Body of pancreas (tissue), 4 donors: ENCODE measurements around the gene CD24. TPM values are rescaled to one million over a fixed set of nuclear protein-coding genes. Genes with fewer than 3 reads are reported as not detected.
"Not testable (repeated sequence)": the region's sequence is repeated elsewhere in the genome, so short reads cannot be mapped to it uniquely, and the experiment has no call there.

Experiments
- ATAC-seq: fragments of 150-250 bp; one replicate; pipeline ENCODE4 v1.9.1; 2016
- DNase-seq, 4 donors: peaks; one replicate each; pipeline ENCODE4 v3.0.0-alpha.2; 2019
- H3K27ac ChIP-seq, 4 donors: fragments of 200-600 bp; sonication (generic); 1 replicate in 3 of 4; 2 replicates in 1 of 4; pipeline versions ENCODE4 v1.5.1 to v1.6.1; 2016 to 2019; ENCODE audit warnings: mild to moderate bottlenecking in 1 of 4, mixed read lengths in 1 of 4, moderate library complexity in 1 of 4
- H3K27me3 ChIP-seq, 2 donors: fragments of 200-600 bp; sonication (generic); one replicate each; pipeline ENCODE4 v1.6.0; 2016; ENCODE audit warnings: mild to moderate bottlenecking in 1 of 2
- H3K36me3 ChIP-seq, 2 donors: fragments of 200-600 bp; sonication (generic); replicated peaks in 1 of 2; 2 replicates each; pipeline ENCODE4 v1.5.1; 2016; ENCODE audit warnings: low read depth in 2 of 2; ENCODE audit not compliant: insufficient read depth in 1 of 2
- H3K4me1 ChIP-seq: fragments of 200-600 bp; sonication (generic); one replicate; pipeline ENCODE4 v1.6.0; 2016
- H3K4me3 ChIP-seq, 2 donors: fragments of 200-600 bp; sonication (generic); 1 replicate in 1 of 2; 2 replicates in 1 of 2; pipeline ENCODE4 v1.5.1; 2016 to 2019
- H3K9me3 ChIP-seq, 3 donors: fragments of 200-600 bp; sonication (generic); 1 replicate in 2 of 3; 2 replicates in 1 of 3; pipeline ENCODE4 v1.5.1; 2016
- POLR2A ChIP-seq, 3 donors: fragments of 450-650 bp; IDR thresholded peaks; one replicate each; pipeline ENCODE4 v1.6.1; 2016; ENCODE audit warnings: antibody characterized with exemption in 3 of 3, mild to moderate bottlenecking in 2 of 3
- WGBS, 2 donors: methylation state at CpG; one replicate each; pipeline ENCODE4 v1.1.5; 2017; 5-methylcytosine and 5-hydroxymethylcytosine counted together
- intact Hi-C: fragments of 100-400 bp; cut with DNase I; formaldehyde crosslinking; loops from one replicate; pipeline ENCODE4 v1.15.1; 2023
- total RNA-seq, 2 donors: library from RNA; depleted of rRNA; stranded (reverse); fragments of >200 nt; gene quantifications; one replicate each; pipeline ENCODE4 v1.1.0, GENCODE V29; 2016
- TF ChIP-seq, protein P1 (sequence below), 7 experiments: fragments of 450-650 bp in 4 of 7; fragments of 200-600 bp in 3 of 7; sonication (generic) in 3 of 7; IDR thresholded peaks; one replicate each; pipeline ENCODE4 v1.5.1; 2016 to 2019; ENCODE audit warnings: antibody characterized with exemption in 7 of 7

CD24 gene
- total RNA-seq, 2 donors from 2014 or later: 292 to 618 TPM

- TF ChIP-seq, protein P1, sequence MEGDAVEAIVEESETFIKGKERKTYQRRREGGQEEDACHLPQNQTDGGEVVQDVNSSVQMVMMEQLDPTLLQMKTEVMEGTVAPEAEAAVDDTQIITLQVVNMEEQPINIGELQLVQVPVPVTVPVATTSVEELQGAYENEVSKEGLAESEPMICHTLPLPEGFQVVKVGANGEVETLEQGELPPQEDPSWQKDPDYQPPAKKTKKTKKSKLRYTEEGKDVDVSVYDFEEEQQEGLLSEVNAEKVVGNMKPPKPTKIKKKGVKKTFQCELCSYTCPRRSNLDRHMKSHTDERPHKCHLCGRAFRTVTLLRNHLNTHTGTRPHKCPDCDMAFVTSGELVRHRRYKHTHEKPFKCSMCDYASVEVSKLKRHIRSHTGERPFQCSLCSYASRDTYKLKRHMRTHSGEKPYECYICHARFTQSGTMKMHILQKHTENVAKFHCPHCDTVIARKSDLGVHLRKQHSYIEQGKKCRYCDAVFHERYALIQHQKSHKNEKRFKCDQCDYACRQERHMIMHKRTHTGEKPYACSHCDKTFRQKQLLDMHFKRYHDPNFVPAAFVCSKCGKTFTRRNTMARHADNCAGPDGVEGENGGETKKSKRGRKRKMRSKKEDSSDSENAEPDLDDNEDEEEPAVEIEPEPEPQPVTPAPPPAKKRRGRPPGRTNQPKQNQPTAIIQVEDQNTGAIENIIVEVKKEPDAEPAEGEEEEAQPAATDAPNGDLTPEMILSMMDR (IDR thresholded peaks at IDR 0.05): no peak
- TF ChIP-seq POLR2A (IDR thresholded peaks at IDR 0.05): peak; percentile 19 to 73 (median 68)
- peak overlapping the region; percentile 74 to 91 for H3K4me3 ChIP-seq
- H3K9me3 ChIP-seq: no peaks in the 10 kb centered on the region
- H3K36me3 ChIP-seq: peaks cover 0 to 2% of the 10 kb centered on the region in 2 donors
- peak; percentile 36 to 61 (median 56) for DNase-seq
- no peaks in the 10 kb centered on the region for H3K27me3 ChIP-seq
- 2 to 6% methylated on average over 10 of the region's 10 CpGs for WGBS, 2 donors
- H3K4me1 ChIP-seq: peaks cover 39% of the 10 kb centered on the region
- intact Hi-C loops: no loop called here
- peak; percentile 4 for ATAC-seq
- H3K27ac ChIP-seq: peak overlapping the region; percentile 63 to 100 (median 100)
Observed at GRCh38 chr6:106972500-106972899, 2.0 kb downstream of the CD24 start.

DNA sequence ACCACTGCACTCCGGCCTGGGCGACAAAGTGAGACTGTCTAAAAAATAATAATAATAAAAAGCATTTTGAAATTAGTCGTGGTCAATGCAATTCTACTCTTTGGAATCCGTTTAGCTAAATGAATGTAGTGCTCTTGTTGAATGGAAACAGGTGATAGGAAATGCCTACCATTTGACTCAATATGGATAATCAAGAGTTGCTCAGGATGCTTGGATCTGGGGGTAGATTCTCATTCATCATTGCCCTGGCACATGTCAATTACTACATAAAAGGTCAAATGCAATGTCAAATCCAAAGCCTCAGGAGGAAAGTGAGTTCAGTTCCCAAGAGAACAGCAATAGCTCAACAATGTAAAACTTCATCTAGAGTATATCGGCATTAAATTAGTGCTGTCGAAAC is 3.8 kb downstream of the CD24 start:
- 88% methylated on average over 6 of the region's 6 CpGs for WGBS, 2 donors
- Histone ChIP-seq H3K4me1 (peaks cover 29% of the 10 kb centered on the region), H3K27ac (peak overlapping the region in 1 of 4 donors; percentile 36)

DNA sequence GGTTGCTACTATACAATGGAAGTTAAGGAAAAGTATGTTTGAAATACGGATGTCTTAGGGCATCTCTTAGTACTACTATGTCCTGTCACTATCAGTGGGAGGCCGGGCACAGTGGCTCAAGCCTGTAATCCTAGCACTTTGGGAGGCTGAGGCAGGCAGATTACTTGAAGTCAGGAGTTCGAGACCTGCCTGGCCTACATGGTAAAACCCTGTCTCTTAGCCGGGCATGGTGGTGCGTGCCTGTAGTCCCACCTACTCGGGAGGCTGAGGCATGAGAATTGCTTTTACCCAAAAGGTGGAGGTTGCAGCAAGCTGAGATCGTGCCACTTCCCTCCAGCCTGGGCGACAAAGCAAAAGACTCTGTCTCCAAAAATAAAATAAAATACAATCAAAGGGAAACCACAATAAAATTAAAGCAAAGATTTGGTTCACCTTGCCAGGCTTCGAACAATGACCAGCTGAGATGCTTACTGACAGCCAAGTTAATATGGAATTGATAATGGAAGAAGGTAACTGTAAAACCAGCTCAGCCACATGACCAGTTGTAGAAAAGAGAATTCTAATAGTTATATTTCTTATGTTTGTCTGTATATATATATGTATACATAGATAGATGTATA is 6.5 kb downstream of the CD24 start:
- H3K9me3 ChIP-seq: no peaks in the 10 kb centered on the region
- ATAC-seq (peak; percentile 7), DNase-seq (peak in 3 of 4 donors; percentile 7 to 24 (median 11))
- no peaks in the 10 kb centered on the region for H3K27me3 ChIP-seq
- intact Hi-C loops: loop anchor here (10.0 kb wide), 1 partner anchor 163 kb away; no protein-coding TSS in a partner anchor
- H3K4me1 ChIP-seq: peaks cover 29% of the 10 kb centered on the region
- WGBS, 2 donors: 71 to 74% methylated on average over 9 of the region's 9 CpGs
- H3K36me3 ChIP-seq: peaks cover 0 to 2% of the 10 kb centered on the region in 2 donors
- peak overlapping the region in 2 of 4 donors; percentile 61 to 68 for H3K27ac ChIP-seq
- TF ChIP-seq POLR2A (IDR thresholded peaks at IDR 0.05): peak in 1 of 3 donors; percentile 0
- TF ChIP-seq, protein P1 (IDR thresholded peaks at IDR 0.05): no peak
- no peak overlapping the region for H3K4me3 ChIP-seq

More for the DNA sequence above, 3.8 kb downstream of the CD24 start:
- ATAC-seq, H3K4me3 ChIP-seq, H3K36me3 ChIP-seq, DNase-seq, intact Hi-C loops, H3K27me3 ChIP-seq, H3K9me3 ChIP-seq: not testable (repeated sequence)
- TF ChIP-seq POLR2A (IDR thresholded peaks at IDR 0.05): peak in 2 of 3 donors; percentile 23 to 28

DNA sequence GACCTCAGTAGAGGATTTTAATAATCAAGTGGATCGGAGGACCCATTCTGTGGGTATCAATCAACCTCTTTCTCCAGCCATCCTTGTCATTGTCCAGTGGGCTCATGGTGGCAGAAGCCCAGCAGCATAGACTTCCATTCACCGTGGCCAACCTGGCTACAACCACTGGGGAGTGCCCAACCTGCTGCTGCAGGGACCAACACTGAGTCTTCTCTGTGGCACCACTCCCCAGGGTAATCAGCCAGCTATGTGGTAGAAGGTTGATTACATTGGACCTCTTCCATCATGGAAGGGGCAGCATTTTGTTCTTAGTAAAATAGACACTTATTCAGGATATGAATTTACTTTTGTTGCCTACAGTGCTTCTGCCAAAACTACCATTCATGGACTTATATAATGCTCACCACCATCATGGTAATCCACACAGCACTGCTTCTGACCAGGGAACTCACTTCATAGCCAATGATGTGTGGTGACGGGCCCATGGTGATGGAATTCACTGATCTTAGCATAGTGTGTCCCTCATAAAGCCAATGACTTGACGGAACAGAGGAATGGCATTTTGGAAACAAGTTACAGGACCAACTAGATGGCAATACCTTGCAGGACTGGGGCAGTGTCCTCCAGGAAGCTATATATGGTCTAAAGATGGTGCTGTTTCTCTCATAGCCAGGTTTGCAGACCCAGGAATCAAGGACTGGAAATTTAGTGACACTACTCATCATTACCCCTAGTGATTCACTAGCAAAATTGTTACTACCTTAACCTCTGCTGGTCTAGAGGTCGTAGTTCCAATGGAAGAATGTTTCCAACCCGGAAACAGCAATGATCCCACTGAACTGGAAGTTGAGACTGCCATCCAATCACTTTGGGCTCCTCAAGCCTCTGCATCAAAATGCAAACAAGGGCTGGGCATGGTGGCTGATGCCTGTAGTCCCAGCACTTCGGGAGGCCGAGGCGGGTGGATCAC is 7.6 kb downstream of the CD24 start:
- H3K36me3 ChIP-seq: peaks cover 0 to 2% of the 10 kb centered on the region in 2 donors
- intact Hi-C loops: loop anchor here (10.0 kb wide), 1 partner anchor 162 kb away; no protein-coding TSS in a partner anchor
- H3K4me3 ChIP-seq: no peak overlapping the region
- TF ChIP-seq, protein P1 (IDR thresholded peaks at IDR 0.05): peak in 2 of 7 experiments; percentile 12 to 21
- no peak for TF ChIP-seq POLR2A (IDR thresholded peaks at IDR 0.05)
- no peaks in the 10 kb centered on the region for H3K27me3 ChIP-seq
- DNase-seq (peak; percentile 59 to 75 (median 69)), ATAC-seq (peak; percentile 63)
- H3K9me3 ChIP-seq: no peaks in the 10 kb centered on the region
- peak overlapping the region in 3 of 4 donors; percentile 17 to 68 (median 61) for H3K27ac ChIP-seq
- 54 to 58% methylated on average over 9 of the region's 9 CpGs for WGBS, 2 donors
- peaks cover 27% of the 10 kb centered on the region for H3K4me1 ChIP-seq

DNA sequence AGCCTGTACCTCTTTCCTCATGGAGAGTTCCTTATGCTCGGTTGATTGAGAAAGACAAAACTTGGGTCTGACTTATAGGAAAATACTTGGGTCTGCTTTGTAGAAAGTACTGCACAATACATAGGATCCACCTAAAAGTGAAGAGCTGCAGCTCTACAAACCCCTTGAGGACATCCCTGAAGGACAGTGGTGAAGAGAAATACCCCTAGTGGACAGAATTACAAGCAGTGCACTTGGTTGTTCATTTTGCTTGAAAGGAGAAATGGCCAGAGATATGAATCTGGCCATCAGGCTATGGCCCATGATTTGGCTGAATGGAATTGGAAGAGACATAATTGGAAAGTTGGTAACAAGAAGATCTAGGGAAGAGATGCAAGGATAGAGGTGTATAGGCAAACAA is 8.3 kb downstream of the CD24 start:
- Histone ChIP-seq H3K27ac (peak overlapping the region in 1 of 4 donors; percentile 68), H3K9me3 (no peaks in the 10 kb centered on the region), H3K27me3 (no peaks in the 10 kb centered on the region), H3K4me1 (peaks cover 22% of the 10 kb centered on the region), H3K36me3 (peaks cover 0 to 2% of the 10 kb centered on the region in 2 donors), H3K4me3 (no peak overlapping the region)
- intact Hi-C loops: loop anchor here (10.0 kb wide), 1 partner anchor 161 kb away; no protein-coding TSS in a partner anchor
- ATAC-seq (no peak), DNase-seq (no peak)
- 89 to 100% methylated on average over 1 of the region's 1 CpG for WGBS, 2 donors
- no peak for TF ChIP-seq POLR2A (IDR thresholded peaks at IDR 0.05)
- TF ChIP-seq, protein P1 (IDR thresholded peaks at IDR 0.05): peak in 1 of 7 experiments; percentile 4
